Umbilical cord (tissue), 2 donors: ENCODE results near the gene PRDM16. TPM values are rescaled to one million over a fixed set of nuclear protein-coding genes. Genes with fewer than 3 reads are reported as not detected.

Experiments used
- DNase-seq: peaks from one replicate; pipeline ENCODE4 v3.0.0-alpha.2; 2015; ENCODE audit warnings: low spot score
- total RNA-seq: library from RNA; depleted of rRNA; stranded (reverse); fragments of >200 nt; gene quantifications from one replicate; pipeline ENCODE4 v1.2.3, GENCODE V29; 2014; ENCODE audit warnings: low replicate concordance; ENCODE audit not compliant: insufficient read depth

The PRDM16 gene
- total RNA-seq, 1 donor from 2014 or later: 6.3 TPM

GRCh38 chr1:3242408-3243260, 173.6 kb downstream of the PRDM16 start:
- DNase-seq: no peak

DNA sequence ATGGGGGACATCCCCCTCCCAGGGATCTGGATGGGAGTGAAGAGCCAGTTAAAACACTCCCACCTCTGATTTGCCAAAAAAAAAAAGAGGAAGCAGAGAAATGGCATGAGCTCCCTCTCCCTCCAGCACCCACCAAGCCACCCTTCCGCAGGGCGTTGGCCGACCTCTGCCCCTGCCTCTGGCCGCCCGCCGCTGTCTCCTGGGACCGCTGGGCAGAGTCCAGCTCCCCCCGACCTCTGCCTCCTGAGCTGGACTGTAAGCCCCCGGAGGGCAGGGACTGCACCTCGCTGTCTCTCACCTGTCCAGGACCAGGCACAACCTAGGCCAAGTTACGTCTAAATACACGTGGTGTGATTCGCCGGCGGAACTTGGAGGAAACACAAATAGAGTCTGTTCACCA, 174.3 kb downstream of the PRDM16 start:
- no peak for DNase-seq

- no peak for DNase-seq
These were observed 175.3 kb downstream of the PRDM16 start for GRCh38 chr1:3244025-3244926.

GRCh38 chr1:3244927-3245315, 175.9 kb downstream of the PRDM16 start:
- DNase-seq: no peak

GRCh38 chr1:3245344-3245743, 176.3 kb downstream of the PRDM16 start:
- no peak for DNase-seq

- no peak for DNase-seq
These were observed 176.8 kb downstream of the PRDM16 start for GRCh38 chr1:3245768-3246167.

DNA sequence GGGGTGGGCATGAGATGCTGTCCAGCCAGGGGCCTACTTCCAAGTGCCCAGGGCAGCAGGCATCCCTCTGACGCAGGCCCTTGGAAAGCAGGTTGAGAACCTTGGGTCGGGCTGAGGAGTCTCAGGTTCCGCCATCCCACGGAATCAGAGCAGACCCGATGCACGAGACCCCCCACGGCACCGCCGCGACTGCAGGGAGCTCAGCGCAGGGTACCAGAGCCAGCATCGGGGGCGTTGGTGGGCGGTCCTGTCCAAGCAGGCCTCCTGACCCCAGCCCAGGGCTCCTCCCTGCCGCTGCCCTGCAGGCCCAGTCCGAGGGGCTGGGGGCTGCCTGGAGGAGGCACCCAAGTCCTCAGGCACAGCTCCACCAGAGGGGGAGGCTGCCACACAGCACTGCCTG, 177.2 kb downstream of the PRDM16 start:
- DNase-seq: no peak

GRCh38 chr1:3247521-3248121, 178.6 kb downstream of the PRDM16 start:
- no peak for DNase-seq

DNA sequence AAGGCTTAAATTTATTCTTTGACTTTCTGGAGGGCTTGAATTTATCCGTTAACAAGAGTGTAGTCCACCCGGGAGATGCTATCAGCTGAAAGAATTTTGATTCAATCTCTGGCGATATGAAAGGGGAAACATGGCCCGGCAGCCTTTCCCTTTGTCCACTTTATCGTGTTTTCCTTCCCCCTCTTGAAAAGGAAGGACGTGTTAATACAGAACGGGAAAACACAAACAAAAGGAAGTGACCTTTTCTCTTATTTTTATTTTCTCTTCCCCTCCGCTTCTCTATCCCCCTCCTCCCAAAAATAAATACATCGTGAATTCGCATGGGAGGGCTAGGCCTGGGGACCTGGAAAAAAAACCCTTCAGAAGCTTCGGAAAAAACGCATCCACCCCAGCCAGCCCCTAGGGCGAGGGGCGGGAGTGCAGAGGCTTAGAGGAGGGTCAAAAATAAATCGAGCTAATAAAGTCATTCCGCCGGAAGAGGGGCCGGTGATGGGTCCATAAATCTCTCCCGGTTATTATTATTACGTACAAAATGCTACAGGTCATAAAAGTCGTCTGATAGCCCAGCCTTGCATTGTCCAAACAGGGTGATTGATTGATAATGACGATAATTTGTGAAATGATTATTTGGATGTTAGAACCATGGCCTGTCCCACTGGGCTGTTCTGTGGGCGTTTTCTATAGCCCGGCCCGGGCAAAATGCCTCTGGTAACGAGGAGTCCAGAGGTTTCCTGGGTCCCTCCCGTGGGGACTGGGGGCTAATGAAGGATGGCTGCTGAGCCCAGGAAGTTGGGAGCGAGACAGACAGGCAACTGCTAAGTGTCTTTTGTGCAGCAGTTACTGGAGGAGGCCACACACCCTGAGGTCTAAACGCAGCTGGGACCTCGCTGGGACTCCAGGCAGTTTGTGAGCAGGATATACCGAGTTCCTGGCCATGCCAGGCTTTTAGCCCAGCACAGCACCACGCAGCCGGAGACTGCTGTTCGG, 179.4 kb downstream of the PRDM16 start:
- DNase-seq: peak; percentile 17

DNA sequence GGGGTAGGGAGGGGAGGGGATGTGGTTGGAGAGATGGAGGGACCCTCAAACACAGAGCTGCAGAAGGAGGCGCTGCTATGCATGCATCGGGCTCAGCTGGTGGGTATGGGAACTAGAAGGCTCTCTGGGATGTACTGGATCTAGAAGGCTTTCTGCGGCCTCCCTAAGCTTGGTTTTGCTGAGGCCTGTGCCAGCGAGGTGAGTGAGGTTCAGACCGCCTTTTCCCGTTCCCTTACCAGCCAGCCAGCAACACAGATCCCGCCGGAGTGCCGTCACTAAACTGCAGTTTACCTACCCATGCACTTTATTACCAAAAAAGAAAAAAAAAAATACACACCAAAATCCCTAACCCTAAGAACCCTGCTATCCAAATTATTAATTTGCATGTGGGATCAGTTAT, 180.2 kb downstream of the PRDM16 start:
- DNase-seq: no peak

GRCh38 chr1:3249631-3250501, 180.9 kb downstream of the PRDM16 start:
- peak; percentile 8 for DNase-seq

DNA sequence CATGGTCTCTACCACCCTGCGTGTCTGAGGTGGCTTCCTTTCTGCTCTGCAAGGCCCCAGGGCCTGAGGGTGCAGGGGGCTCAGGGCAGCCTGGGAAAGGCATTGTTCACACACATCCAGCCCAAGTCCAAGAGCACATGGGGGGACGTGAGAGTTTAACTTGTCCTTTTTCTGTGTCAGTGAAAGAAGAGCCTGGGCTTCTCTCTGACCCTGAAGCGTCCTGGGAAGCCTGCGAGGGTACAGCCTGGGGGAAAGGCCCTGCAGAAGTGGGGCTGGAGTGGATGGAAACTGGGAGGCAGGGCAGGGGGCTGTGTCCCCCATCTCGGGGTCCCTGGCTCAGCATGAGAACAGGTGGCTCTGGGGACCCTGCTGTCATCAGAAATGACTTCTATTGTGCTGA, 181.6 kb downstream of the PRDM16 start:
- no peak for DNase-seq

GRCh38 chr1:3251099-3251806, 182.2 kb downstream of the PRDM16 start:
- no peak for DNase-seq

- DNase-seq: no peak
These were observed 182.9 kb downstream of the PRDM16 start for GRCh38 chr1:3251807-3252428.

GRCh38 chr1:3255680-3256079, 186.7 kb downstream of the PRDM16 start:
- no peak for DNase-seq

- DNase-seq: no peak
These were observed 188.8 kb downstream of the PRDM16 start for GRCh38 chr1:3257788-3258187.

DNA sequence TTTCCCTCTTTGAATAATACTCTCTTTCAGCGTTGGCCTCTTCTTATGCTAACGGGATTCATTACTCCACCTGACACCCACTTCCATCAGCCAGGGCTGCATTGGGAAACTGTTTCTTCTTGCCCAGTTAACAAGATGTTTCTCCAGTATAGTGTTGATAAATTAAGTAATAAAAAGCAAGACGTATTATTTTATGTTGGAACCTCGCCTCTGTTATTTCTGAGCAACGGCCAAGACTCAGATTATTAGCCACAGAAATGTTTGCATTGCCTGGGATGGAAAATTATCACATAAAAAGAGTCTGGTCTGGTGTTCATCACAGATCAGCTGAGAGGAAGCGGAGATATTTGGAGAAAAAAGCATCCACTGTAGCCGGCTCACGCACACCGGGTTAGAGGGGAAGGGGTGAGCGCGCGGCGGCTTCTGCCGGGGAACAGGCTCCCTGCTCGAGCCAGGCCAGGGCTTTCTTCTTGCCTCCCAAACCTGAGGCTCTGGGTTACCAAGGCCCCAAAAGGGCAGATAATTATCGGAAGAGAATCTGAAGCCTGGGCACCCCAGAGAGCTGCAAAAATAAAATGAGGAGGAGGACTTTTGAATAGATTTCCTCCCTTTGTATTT, 189.5 kb downstream of the PRDM16 start:
- DNase-seq: peak; percentile 77

- no peak for DNase-seq
These were observed 190.0 kb downstream of the PRDM16 start for GRCh38 chr1:3259020-3259419.
